NCI-H2227 (cell line): ENCODE data around the gene UTS2B.

Experiments used
- DNase-seq: peaks from one replicate; lab custom pipeline; 2025; ENCODE audit not compliant: unreplicated experiment; lab: John Stamatoyannopoulos, UW

Gene UTS2B

GRCh38 chr3:191329654-191330529 lies at the start of gene UTS2B:
TSS of gene UTS2B (minus strand) at chr3:191330526. CDS start at chr3:191282189, 48,337 bp downstream.
- peak; percentile 59 for DNase-seq

GRCh38 chr3:191380001-191380400 lies 49.7 kb upstream of the UTS2B start:
- DNase-seq = no peak

GRCh38 chr3:191379446-191379845 lies 49.1 kb upstream of the UTS2B start:
- DNase-seq = no peak

DNA sequence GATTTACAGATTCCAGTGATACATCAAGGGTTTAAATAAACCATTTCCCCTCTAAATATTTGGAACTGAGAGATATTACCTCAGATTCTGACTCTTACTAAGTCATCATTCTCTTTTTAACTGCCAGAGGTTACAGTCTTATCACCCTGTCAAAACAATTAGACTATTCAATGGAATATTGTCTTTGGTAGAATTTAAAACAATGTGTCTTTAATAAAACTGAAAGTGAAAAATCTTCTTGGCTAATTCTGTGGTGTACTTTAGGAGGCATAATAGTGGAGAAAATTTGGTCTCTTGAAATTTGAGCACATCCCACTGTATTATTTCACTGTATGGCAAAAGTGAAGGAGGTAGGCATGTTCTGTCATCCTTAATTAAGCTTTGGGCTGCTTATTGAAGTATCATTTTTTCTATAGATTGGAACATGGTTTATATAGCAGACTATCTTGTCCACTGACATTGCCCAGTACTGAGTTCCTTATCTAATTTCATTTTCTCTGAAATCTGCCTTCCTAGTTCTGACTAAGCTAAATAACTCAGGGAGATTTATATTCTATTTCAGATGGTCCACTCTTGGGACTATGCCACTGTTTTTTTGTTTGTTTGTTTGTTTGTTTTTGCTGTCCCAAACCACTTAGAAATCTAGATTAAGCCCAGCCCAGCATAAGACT lies 48.0 kb upstream of the UTS2B start:
- DNase-seq = no peak

DNA sequence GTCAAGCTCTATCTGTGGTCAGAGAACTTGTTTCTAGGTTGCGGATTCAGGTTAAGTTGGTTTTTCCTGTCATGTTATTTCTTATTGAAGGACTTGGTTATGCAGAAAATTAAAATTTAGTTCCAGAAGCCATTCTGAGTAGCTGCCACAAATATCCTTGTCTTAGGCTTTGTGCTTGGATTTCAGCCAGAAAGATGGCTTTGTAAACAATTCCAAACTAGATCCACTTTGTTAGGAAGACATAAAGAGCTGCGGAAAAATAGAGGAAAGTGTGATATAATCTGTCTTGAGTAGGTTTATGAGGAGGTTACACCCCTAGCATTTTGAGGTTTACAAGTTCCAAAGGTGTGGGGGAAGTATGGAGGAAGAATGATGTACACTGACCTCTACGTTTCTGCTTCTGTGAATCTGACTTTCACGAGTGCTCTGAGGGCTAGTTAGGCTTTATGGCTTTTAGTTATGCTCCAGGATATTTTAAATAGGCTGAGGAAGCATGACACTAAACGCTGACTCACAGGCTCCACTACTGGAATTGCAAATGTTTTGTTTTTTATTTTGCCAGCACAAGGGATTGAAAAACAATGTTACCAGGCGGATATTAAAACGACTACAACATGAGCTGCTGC lies 46.3 kb upstream of the UTS2B start:
- no peak for DNase-seq

- DNase-seq = no peak
Measured at GRCh38 chr3:191373327-191373726, 43.0 kb upstream of the UTS2B start.

DNA sequence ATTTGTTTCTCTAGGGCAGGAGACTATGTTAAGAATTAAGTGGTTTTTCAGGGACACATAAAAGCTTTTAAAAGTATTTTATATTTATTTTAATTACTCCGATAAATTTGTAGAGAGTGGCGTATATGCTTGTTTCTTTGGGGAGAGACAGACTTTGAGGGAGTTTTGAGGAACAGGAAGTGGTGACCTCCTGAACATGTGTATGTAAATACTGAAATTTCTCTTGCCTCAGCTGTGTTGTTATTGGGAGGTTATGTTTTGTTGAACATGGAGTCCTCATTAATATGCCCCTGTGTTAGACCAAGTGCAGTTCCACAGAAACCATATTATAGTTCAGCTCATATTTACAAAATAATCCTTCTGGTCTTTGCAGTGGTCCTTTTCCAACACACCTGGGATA lies 41.8 kb upstream of the UTS2B start:
- DNase-seq = no peak

- DNase-seq = no peak
Measured at GRCh38 chr3:191369616-191370010, 39.3 kb upstream of the UTS2B start.

GRCh38 chr3:191368755-191369615 lies 38.7 kb upstream of the UTS2B start:
- no peak for DNase-seq

DNA sequence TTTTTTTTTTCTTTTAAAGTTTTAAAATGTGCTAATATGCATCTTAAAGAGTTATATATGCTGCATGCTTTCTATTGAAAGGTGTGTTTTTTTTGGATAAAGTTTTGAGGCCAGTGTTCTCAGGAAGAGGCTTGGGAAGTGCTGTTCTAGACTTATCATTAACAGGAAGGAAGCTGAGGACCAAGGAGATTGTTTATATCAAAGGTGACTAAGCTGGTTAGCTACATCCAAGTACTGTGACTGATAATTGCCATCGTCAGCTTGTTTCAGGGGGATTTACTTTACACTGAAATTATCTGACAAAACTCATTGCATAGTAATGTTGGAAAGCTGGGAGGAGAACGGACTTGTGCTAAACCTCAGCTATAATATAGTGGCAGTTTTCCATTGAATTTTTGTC lies 36.3 kb upstream of the UTS2B start:
- DNase-seq = no peak

DNA sequence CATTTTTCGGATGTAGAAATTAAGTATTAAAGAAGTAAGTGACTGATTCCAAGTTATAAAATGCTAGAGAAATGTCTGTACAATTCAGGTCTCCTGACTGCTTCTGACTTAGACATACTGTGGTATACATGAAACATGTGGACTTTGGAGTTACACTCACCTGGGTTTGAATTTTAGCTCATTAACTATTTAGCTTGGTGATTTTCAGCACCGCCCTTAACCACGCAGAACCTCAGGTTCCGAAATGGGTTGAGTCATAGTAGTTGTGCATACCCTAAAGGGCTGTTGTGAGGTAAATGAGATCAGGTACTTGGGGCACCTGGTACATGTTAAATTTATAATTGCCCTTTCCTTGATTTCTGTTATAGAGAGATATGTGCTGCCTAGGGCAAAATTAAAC lies 32.9 kb upstream of the UTS2B start:
- DNase-seq = no peak

DNA sequence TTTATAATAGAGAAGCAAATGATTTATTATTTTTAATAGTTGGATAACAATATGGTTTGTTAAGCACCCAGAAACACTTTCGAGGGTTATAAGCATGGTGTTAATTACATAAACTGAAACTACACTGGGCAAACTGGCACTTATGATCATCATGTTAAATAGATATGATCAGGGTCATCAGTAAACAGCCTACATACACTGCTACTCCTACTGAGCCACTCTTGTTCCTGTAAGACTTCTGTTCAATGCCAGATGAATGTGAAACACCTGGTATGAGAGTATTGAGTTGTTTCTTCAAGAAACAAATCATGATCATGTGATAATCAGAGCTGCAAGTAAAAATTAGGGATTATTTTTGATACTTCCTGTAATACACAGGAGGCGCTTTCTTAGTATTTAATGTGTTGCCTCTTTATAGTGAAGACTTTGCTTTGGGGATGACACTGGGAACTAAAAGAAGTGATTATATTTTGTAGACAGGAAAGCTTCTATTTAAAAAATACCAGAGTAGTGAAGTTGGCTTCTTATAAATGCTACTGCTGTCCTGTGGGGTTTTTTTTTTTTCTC lies 32.3 kb upstream of the UTS2B start:
- DNase-seq = no peak

DNA sequence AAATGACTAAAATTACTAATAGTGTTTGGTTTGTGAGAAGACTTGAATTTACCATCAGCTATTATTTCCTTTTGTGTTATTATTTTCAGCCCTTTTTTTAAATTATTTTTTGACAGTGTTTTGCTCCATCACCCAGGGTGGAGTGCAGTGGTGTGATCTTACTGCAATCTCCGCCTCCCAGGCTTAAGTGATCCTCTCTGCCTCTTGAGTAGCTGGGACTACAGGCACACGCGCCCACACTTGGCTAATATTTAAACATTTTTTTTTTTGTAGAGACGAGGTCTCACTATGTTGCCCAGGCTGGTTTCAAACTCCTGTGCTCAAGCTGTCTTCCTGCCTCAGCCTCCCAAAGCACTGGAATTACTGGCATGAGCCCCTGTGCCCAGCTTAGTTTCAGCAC lies 31.7 kb upstream of the UTS2B start:
- DNase-seq = no peak

- no peak for DNase-seq
Measured at GRCh38 chr3:191361456-191361855, 31.1 kb upstream of the UTS2B start.

GRCh38 chr3:191360620-191361019 lies 30.3 kb upstream of the UTS2B start:
- DNase-seq = no peak

DNA sequence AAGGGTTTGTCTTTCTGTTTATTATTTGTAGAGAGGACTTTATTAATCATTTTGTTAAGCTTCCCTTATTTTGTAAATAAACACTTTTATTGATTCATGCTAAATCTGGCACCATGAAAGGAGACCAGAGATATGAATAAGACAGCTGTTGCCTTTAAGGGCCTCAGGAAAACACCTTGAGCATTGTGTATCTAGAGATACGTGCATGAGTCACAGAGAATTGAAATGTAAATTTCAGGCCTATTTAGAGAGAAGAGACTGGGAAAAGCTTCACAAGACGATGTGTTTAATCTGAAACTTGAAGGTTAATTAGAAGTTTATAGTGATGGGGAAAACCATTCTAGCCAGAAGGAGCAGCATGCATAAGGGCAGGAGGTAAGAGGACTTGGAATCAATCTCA lies 28.6 kb upstream of the UTS2B start:
- DNase-seq = no peak

GRCh38 chr3:191357909-191358308 lies 27.6 kb upstream of the UTS2B start:
- no peak for DNase-seq

DNA sequence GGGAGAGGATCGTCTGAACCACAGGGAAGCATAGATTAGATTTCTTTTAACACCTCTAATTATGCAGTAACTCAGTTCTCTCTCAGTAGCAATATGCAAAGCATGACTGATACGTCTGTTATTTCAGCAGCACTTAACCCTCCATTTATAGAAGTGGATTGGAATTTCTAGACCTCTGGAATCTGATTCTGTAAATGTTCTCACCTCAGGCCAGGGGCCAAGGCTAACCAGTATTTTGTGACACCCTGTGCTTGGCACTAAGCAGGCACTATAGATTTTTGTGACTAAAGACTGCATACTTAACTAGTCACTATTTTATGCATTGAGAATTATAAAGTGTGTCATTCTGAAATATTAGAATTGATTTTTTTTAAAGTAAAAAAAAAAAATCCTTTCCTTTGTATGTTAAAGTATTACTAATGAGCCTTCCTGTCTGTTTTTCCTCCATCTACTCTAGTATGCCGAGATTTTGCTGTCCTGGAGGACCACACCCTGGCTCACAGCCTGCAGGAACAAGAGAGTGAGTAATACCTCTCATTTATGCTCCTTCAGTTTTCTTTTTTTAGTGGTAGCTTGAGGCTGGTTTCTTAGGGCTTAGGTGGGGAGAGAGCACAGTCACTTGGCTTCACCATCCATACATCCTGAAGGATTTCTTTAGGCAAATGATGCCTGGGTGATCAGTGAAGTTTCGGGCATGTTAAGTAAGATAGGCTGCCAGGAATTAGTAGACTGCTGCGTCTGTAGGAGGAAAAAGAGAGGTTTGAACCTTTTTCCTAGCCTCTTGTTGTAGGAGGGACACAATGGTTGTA lies 26.5 kb upstream of the UTS2B start:
- no peak for DNase-seq

DNA sequence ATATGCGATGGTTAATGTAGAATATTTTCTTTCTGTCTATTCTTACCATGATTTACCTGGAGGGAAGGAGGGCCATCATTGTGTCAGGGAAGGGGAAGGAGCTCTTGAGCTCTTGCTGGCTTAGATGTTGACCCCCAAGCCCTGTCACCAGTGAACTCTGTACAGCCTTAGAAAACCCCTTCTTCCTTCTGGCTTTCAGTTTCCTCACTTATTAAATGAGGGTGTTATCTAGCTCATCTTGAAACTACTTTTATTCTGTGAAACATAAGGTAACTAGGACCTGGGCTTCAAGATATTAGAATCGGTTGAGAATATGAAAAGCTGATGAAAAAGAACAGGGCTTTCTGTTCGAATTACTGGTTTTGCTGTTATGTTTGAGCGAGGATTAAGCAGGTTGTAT lies 25.1 kb upstream of the UTS2B start:
- DNase-seq = no peak
